ENCODE data around the gene RINL.

GRCh38 chr19:38880076-38880881, 2.2 kb upstream of the RINL start:
- TF ChIP-seq CTCF (IDR thresholded peaks at IDR 0.05 in 4 of 5, conservative IDR thresholded peaks at IDR 0.05 in 1 of 5) (no peak), POLR2A (IDR thresholded peaks at IDR 0.05) (no peak)
